HEK293 (cell line): ENCODE measurements around the gene PIK3R6.

ENCODE experiments used
- PRDM1 ChIP-seq: fragments of 450-650 bp; formaldehyde crosslinking; IDR thresholded peaks from 2 replicates; pipeline ENCODE4; 2016; ENCODE audit warnings: missing biosample characterization, missing genetic modification characterization
- YY1 ChIP-seq: fragments of 450-650 bp; formaldehyde crosslinking; IDR thresholded peaks from 2 replicates; pipeline ENCODE4 v1.5.1; 2018; ENCODE audit warnings: missing biosample characterization, missing genetic modification characterization
- ZBTB1 ChIP-seq: fragments of 450-650 bp; formaldehyde crosslinking; IDR thresholded peaks from 2 replicates; pipeline ENCODE4 v1.5.1; 2016; ENCODE audit warnings: missing biosample characterization, missing genetic modification characterization
- ZBTB17 ChIP-seq: fragments of 450-650 bp; formaldehyde crosslinking; IDR thresholded peaks from 2 replicates; pipeline ENCODE4 v1.5.1; 2016; ENCODE audit warnings: missing biosample characterization, missing genetic modification characterization
- ZNF274 ChIP-seq, 2 experiments: fragments of 200-500 bp in 1 of 2; fragments of 450-650 bp in 1 of 2; sonication (Bioruptor generic) in 1 of 2; formaldehyde crosslinking in 1 of 2; IDR thresholded peaks; 2 replicates each; pipeline versions ENCODE4 v1.5.1 to v1.6.1; 2014 to 2016; ENCODE audit warnings: borderline replicate concordance in 1 of 2, inconsistent platforms in 1 of 2, low read length in 1 of 2, missing biosample characterization in 1 of 2, missing genetic modification characterization in 1 of 2
- ZNF600 ChIP-seq: fragments of 450-650 bp; formaldehyde crosslinking; IDR thresholded peaks from 2 replicates; pipeline ENCODE4 v1.5.1; 2016; ENCODE audit warnings: missing biosample characterization, missing genetic modification characterization
- TF ChIP-seq, protein P1 (sequence below): fragments of 450-650 bp; formaldehyde crosslinking; IDR thresholded peaks from 2 replicates; pipeline ENCODE4 v1.5.1; 2016; ENCODE audit warnings: missing biosample characterization, missing genetic modification characterization, borderline replicate concordance
- TF ChIP-seq, protein P2 (sequence below): fragments of 450-650 bp; formaldehyde crosslinking; IDR thresholded peaks from 2 replicates; pipeline ENCODE4 v1.5.1; 2016; ENCODE audit warnings: missing biosample characterization, missing genetic modification characterization
- TF ChIP-seq, protein P3 (sequence below): fragments of 450-650 bp; formaldehyde crosslinking; IDR thresholded peaks from 2 replicates; pipeline ENCODE4 v1.5.1; 2016; ENCODE audit warnings: missing biosample characterization, missing genetic modification characterization

DNA sequence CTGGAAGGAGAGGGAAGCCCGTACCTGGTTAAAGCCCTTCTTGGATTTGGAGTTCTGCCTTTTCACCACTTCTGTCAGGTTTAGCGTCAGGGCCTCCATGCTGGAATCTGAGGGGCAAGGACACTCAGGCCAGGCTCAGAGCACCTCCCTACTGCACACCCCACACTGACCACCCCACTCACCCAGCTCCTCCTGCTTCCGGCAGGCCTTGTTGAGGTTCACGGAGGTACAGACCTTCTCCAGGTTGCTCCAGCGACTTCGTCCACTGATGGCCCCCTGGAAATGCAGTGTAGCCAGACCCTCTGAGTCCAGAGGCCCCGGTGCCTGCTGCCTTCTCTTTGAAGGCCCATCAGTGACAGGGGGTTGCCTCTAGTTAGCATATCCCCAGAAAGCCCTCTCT, 14.1 kb upstream of the PIK3R6 start:
- TF ChIP-seq, protein P1, sequence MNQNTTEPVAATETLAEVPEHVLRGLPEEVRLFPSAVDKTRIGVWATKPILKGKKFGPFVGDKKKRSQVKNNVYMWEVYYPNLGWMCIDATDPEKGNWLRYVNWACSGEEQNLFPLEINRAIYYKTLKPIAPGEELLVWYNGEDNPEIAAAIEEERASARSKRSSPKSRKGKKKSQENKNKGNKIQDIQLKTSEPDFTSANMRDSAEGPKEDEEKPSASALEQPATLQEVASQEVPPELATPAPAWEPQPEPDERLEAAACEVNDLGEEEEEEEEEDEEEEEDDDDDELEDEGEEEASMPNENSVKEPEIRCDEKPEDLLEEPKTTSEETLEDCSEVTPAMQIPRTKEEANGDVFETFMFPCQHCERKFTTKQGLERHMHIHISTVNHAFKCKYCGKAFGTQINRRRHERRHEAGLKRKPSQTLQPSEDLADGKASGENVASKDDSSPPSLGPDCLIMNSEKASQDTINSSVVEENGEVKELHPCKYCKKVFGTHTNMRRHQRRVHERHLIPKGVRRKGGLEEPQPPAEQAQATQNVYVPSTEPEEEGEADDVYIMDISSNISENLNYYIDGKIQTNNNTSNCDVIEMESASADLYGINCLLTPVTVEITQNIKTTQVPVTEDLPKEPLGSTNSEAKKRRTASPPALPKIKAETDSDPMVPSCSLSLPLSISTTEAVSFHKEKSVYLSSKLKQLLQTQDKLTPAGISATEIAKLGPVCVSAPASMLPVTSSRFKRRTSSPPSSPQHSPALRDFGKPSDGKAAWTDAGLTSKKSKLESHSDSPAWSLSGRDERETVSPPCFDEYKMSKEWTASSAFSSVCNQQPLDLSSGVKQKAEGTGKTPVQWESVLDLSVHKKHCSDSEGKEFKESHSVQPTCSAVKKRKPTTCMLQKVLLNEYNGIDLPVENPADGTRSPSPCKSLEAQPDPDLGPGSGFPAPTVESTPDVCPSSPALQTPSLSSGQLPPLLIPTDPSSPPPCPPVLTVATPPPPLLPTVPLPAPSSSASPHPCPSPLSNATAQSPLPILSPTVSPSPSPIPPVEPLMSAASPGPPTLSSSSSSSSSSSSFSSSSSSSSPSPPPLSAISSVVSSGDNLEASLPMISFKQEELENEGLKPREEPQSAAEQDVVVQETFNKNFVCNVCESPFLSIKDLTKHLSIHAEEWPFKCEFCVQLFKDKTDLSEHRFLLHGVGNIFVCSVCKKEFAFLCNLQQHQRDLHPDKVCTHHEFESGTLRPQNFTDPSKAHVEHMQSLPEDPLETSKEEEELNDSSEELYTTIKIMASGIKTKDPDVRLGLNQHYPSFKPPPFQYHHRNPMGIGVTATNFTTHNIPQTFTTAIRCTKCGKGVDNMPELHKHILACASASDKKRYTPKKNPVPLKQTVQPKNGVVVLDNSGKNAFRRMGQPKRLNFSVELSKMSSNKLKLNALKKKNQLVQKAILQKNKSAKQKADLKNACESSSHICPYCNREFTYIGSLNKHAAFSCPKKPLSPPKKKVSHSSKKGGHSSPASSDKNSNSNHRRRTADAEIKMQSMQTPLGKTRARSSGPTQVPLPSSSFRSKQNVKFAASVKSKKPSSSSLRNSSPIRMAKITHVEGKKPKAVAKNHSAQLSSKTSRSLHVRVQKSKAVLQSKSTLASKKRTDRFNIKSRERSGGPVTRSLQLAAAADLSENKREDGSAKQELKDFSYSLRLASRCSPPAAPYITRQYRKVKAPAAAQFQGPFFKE (tag by site-specific recombination): no peak
- TF ChIP-seq, protein P2, sequence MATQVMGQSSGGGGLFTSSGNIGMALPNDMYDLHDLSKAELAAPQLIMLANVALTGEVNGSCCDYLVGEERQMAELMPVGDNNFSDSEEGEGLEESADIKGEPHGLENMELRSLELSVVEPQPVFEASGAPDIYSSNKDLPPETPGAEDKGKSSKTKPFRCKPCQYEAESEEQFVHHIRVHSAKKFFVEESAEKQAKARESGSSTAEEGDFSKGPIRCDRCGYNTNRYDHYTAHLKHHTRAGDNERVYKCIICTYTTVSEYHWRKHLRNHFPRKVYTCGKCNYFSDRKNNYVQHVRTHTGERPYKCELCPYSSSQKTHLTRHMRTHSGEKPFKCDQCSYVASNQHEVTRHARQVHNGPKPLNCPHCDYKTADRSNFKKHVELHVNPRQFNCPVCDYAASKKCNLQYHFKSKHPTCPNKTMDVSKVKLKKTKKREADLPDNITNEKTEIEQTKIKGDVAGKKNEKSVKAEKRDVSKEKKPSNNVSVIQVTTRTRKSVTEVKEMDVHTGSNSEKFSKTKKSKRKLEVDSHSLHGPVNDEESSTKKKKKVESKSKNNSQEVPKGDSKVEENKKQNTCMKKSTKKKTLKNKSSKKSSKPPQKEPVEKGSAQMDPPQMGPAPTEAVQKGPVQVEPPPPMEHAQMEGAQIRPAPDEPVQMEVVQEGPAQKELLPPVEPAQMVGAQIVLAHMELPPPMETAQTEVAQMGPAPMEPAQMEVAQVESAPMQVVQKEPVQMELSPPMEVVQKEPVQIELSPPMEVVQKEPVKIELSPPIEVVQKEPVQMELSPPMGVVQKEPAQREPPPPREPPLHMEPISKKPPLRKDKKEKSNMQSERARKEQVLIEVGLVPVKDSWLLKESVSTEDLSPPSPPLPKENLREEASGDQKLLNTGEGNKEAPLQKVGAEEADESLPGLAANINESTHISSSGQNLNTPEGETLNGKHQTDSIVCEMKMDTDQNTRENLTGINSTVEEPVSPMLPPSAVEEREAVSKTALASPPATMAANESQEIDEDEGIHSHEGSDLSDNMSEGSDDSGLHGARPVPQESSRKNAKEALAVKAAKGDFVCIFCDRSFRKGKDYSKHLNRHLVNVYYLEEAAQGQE (tag by site-specific recombination): no peak
- TF ChIP-seq ZBTB1 (tag by site-specific recombination): no peak
- TF ChIP-seq ZNF600 (tag by site-specific recombination): no peak
- TF ChIP-seq, protein P3, sequence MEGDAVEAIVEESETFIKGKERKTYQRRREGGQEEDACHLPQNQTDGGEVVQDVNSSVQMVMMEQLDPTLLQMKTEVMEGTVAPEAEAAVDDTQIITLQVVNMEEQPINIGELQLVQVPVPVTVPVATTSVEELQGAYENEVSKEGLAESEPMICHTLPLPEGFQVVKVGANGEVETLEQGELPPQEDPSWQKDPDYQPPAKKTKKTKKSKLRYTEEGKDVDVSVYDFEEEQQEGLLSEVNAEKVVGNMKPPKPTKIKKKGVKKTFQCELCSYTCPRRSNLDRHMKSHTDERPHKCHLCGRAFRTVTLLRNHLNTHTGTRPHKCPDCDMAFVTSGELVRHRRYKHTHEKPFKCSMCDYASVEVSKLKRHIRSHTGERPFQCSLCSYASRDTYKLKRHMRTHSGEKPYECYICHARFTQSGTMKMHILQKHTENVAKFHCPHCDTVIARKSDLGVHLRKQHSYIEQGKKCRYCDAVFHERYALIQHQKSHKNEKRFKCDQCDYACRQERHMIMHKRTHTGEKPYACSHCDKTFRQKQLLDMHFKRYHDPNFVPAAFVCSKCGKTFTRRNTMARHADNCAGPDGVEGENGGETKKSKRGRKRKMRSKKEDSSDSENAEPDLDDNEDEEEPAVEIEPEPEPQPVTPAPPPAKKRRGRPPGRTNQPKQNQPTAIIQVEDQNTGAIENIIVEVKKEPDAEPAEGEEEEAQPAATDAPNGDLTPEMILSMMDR (tag by site-specific recombination): no peak
- no peak for TF ChIP-seq YY1 (tag by site-specific recombination)
- no peak for TF ChIP-seq PRDM1 (tag by site-specific recombination)
- no peak for TF ChIP-seq ZNF274 (IDR thresholded peaks at IDR 0.05; ENCODE audit: low read length)
- no peak for TF ChIP-seq ZNF274 (tag by site-specific recombination; IDR thresholded peaks at IDR 0.05; ENCODE audit: borderline replicate concordance)
- no peak for TF ChIP-seq ZBTB17 (tag by site-specific recombination)
